RWPE1 (cell line): ENCODE data around the gene SRGAP3.

Experiments used
- CTCF ChIA-PET: fragments of 350-600 bp; sonication (Branson Sonifier 250); formaldehyde crosslinking; extraction: SDS; loops from one replicate; lab custom pipeline; 2021; lab: Yijun Ruan, JAX
- POLR2A ChIA-PET: fragments of 400-600 bp; formaldehyde crosslinking; extraction: SDS; loops from one replicate; lab custom pipeline; 2020; ENCODE audit warnings: antibody characterized with exemption; ENCODE audit not compliant: low non-redundant PET; lab: Yijun Ruan, JAX
- DNase-seq: peaks from one replicate; pipeline ENCODE4 v3.0.0; 2012; ENCODE audit warnings: low spot score
- H3K27ac ChIP-seq: fragments of 450-650 bp; 2 replicates; pipeline ENCODE4 v1.5.1; 2017
- CTCF ChIP-seq: fragments of 450-650 bp; conservative IDR thresholded peaks from 2 replicates; pipeline ENCODE4 v1.5.1; 2017; ENCODE audit warnings: low read depth, mild to moderate bottlenecking

The SRGAP3 gene

DNA sequence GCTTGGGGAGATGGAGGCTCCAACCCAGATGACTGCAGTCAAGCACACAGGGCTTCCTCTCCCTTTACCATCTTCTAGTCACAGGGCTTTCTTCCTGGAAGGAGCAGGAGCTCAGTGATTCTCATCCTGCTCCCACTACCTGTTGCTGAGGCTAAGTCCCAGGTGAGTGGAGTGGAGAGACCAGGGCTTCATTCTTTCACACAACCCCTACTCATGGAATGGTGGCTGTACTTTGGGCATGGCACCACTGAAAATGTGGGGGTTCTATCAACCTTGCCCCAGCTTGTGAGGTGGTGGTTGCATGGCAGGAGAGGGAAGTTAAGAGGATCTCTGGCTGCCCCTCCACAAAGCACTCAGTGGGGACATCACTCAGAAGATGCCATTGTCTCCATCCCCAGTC lies 249.4 kb downstream of the SRGAP3 start:
- ChIA-PET POLR2A (no interaction called here), CTCF (interaction anchor here (1.2 kb wide), 1 partner anchor 12 kb away, joined by 5 read pairs; no protein-coding TSS in a partner anchor)
- no peak overlapping the region for H3K27ac ChIP-seq
- no peak for DNase-seq
- no peak for TF ChIP-seq CTCF

GRCh38 chr3:8997151-8997550 lies 252.3 kb downstream of the SRGAP3 start:
- TF ChIP-seq CTCF = no peak
- DNase-seq = no peak
- no peak overlapping the region for H3K27ac ChIP-seq
- POLR2A ChIA-PET = no interaction called here
- CTCF ChIA-PET = interaction anchor here (0.6 kb wide), 1 partner anchor 305 kb away, joined by 3 read pairs; no protein-coding TSS in a partner anchor

DNA sequence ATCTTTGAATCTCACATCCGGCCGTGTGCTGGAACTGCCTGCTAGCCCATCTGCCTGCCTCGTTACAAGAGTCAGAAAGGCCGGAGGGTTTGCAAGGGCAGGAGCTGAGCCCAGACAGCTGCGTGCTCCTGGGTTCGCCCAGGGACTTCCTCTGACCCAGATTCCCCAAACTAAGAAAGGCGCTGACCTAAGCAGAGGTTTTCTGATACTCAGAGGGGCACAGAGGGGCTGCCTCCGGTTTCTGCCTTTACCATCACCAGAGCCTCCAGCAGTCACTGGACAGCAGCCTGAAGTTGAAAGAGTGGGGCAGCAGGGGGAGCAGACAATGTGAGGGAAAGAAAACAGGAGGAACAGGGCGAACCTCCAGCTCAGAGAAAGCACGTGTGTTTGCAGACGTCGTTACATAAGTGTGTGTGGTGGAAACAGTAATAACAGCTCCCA lies 252.7 kb downstream of the SRGAP3 start:
- POLR2A ChIA-PET = no interaction called here
- H3K27ac ChIP-seq = no peak overlapping the region
- no peak for DNase-seq
- CTCF ChIA-PET = interaction anchor here (0.6 kb wide), 1 partner anchor 306 kb away, joined by 3 read pairs; no protein-coding TSS in a partner anchor
- no peak for TF ChIP-seq CTCF

GRCh38 chr3:8996216-8996615 lies 253.2 kb downstream of the SRGAP3 start:
- no peak for DNase-seq
- H3K27ac ChIP-seq = no peak overlapping the region
- CTCF ChIA-PET = no interaction called here
- POLR2A ChIA-PET = no interaction called here
- no peak for TF ChIP-seq CTCF

DNA sequence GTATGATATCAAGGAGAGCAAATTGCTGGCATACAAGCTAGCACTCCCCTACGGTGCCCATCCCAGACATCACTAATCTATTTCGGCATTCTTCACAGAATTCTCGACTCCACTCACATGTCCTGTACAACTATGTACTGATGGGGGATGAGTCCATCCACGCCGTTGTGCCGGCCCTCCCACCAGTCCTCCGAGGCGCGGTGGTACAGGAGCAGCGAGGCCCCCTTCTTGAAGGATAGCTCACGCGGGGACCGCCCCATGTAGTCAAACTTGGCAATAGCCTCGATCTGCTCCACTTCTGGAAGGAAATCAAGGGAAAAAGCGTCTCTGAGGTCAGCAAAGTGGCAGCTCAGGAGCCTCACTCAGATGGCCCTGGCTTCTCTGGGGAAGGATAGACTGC lies 255.2 kb downstream of the SRGAP3 start:
- CTCF ChIA-PET = no interaction called here
- TF ChIP-seq CTCF = no peak
- DNase-seq = no peak
- H3K27ac ChIP-seq = no peak overlapping the region
- POLR2A ChIA-PET = no interaction called here

DNA sequence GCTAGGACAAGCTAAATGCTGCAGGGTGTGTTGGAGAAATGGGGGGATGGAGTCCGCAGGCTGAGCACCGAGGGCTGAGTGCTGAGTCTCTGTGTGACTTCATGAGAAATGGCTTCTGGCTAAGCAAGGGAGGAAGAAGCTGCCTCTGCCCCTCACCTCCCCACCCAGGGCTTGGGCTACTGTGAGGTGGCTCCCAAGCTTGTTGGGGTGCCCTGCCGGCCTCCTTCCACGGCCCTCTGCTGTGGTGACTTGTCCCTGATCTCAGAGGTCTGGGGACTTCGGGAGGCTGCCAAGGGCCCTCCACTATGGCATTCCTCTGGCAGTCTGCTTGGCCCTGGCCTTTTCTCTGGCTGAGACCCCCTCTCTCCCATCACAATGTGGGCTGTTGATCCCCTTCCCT lies 256.1 kb downstream of the SRGAP3 start:
- POLR2A ChIA-PET = no interaction called here

More for the DNA sequence above, 256.1 kb downstream of the SRGAP3 start:
- CTCF ChIA-PET = no interaction called here
- no peak for TF ChIP-seq CTCF
- H3K27ac ChIP-seq = no peak overlapping the region
- DNase-seq = no peak
